Activated CD8-positive, alpha-beta memory T cell treated with anti-CD3 and anti-CD28 coated beads, Interleukin-2, amount 10 ng/mL, durations not matched to agents 7 days and 5 days (primary cell): ENCODE data around the gene MAP2K4. TPM values are rescaled to one million over a fixed set of nuclear protein-coding genes. Genes with fewer than 3 reads are reported as not detected.
A peak's percentile ranks its signal among the peaks of the same experiment; 100 is the strongest.

Source experiments
- ATAC-seq: fragments of 150-1000 bp; cut with Tn5 transposase; one replicate; pipeline ENCODE4 v1.10.0; 2021; ENCODE audit warnings: moderate library complexity
- CTCF ChIA-PET: fragments of 350-600 bp; sonication (Branson Sonifier 250); formaldehyde crosslinking; loops from one replicate; lab custom pipeline; 2021; ENCODE audit warnings: antibody characterized with exemption; lab: Charles Lee
- DNase-seq: peaks from one replicate; pipeline ENCODE4 v3.0.0-alpha.2; 2020
- H3K27ac Mint-ChIP-seq: one replicate; pipeline ENCODE4 v1.8.0; 2021; ENCODE audit warnings: mild to moderate bottlenecking, mixed read lengths
- H3K27me3 Mint-ChIP-seq: one replicate; pipeline ENCODE4 v1.8.0; 2021; ENCODE audit warnings: mixed read lengths
- H3K36me3 Mint-ChIP-seq: one replicate; pipeline ENCODE4 v1.8.0; 2021; ENCODE audit warnings: mild to moderate bottlenecking, mixed read lengths
- H3K4me1 Mint-ChIP-seq: one replicate; pipeline ENCODE4 v1.8.0; 2021; ENCODE audit warnings: mixed read lengths
- H3K4me3 Mint-ChIP-seq: one replicate; pipeline ENCODE4 v1.8.0; 2021; ENCODE audit warnings: mild to moderate bottlenecking, moderate library complexity, mixed read lengths
- H3K9me3 Mint-ChIP-seq: one replicate; pipeline ENCODE4 v1.8.0; 2022; ENCODE audit warnings: low read depth, mixed read lengths
- total RNA-seq, 2 experiments: library from RNA; stranded (reverse); gene quantifications; one replicate each; pipeline ENCODE4 v1.2.3, GENCODE V29; 2021

MAP2K4 gene
- total RNA-seq, 2 experiments from 2014 or later, result 22.1 to 29.9 TPM

GRCh38 chr17:12077773-12078172 is 57.1 kb downstream of the MAP2K4 start:
- ATAC-seq (no peak), DNase-seq (no peak)
- Mint-ChIP-seq H3K4me1 (peaks cover 13% of the 10 kb centered on the region), H3K9me3 (no peaks in the 10 kb centered on the region), H3K36me3 (peaks cover 59% of the 10 kb centered on the region), H3K27me3 (no peaks in the 10 kb centered on the region), H3K4me3 (no peak overlapping the region), H3K27ac (peak overlapping the region; percentile 28)
- CTCF ChIA-PET, result no interaction called here

- Mint-ChIP-seq H3K4me3 (no peak overlapping the region), H3K36me3 (peaks cover 51% of the 10 kb centered on the region), H3K9me3 (no peaks in the 10 kb centered on the region), H3K27ac (no peak overlapping the region), H3K27me3 (no peaks in the 10 kb centered on the region), H3K4me1 (peaks cover 13% of the 10 kb centered on the region)
- CTCF ChIA-PET, result no interaction called here
- ATAC-seq (no peak), DNase-seq (no peak)
Measured at GRCh38 chr17:12078791-12079190, 58.1 kb downstream of the MAP2K4 start.

GRCh38 chr17:12081720-12082119 is 61.0 kb downstream of the MAP2K4 start:
- H3K36me3 Mint-ChIP-seq, result peaks cover 40% of the 10 kb centered on the region

GRCh38 chr17:12085076-12085949 is 64.6 kb downstream of the MAP2K4 start:
- CTCF ChIA-PET, result no interaction called here
- ATAC-seq, result no peak
- peaks cover 20% of the 10 kb centered on the region for H3K4me1 Mint-ChIP-seq
- H3K9me3 Mint-ChIP-seq, result no peaks in the 10 kb centered on the region
- DNase-seq, result no peak
- no peak overlapping the region for H3K27ac Mint-ChIP-seq
- H3K4me3 Mint-ChIP-seq, result no peak overlapping the region
- H3K36me3 Mint-ChIP-seq, result peaks cover 35% of the 10 kb centered on the region
- H3K27me3 Mint-ChIP-seq, result no peaks in the 10 kb centered on the region

More at GRCh38 chr17:12081720-12082119, 61.0 kb downstream of the MAP2K4 start:
- peaks cover 13% of the 10 kb centered on the region for H3K4me1 Mint-ChIP-seq
- ATAC-seq, result no peak
- CTCF ChIA-PET, result no interaction called here
- H3K27me3 Mint-ChIP-seq, result no peaks in the 10 kb centered on the region
- H3K9me3 Mint-ChIP-seq, result no peaks in the 10 kb centered on the region
- H3K27ac Mint-ChIP-seq, result no peak overlapping the region
- H3K4me3 Mint-ChIP-seq, result no peak overlapping the region
- no peak for DNase-seq

GRCh38 chr17:12088035-12088434 is 67.4 kb downstream of the MAP2K4 start:
- ATAC-seq (no peak), DNase-seq (no peak)
- no peaks in the 10 kb centered on the region for H3K27me3 Mint-ChIP-seq
- H3K27ac Mint-ChIP-seq, result no peak overlapping the region
- H3K36me3 Mint-ChIP-seq, result peaks cover 26% of the 10 kb centered on the region
- H3K4me3 Mint-ChIP-seq, result no peak overlapping the region
- peaks cover 13% of the 10 kb centered on the region for H3K4me1 Mint-ChIP-seq
- CTCF ChIA-PET, result no interaction called here
- H3K9me3 Mint-ChIP-seq, result no peaks in the 10 kb centered on the region

- Mint-ChIP-seq H3K4me1 (peaks cover 13% of the 10 kb centered on the region), H3K27me3 (no peaks in the 10 kb centered on the region), H3K27ac (no peak overlapping the region), H3K36me3 (peaks cover 26% of the 10 kb centered on the region), H3K9me3 (no peaks in the 10 kb centered on the region), H3K4me3 (no peak overlapping the region)
- DNase-seq (no peak), ATAC-seq (no peak)
- CTCF ChIA-PET, result no interaction called here
Measured at GRCh38 chr17:12089809-12090384, 69.2 kb downstream of the MAP2K4 start.

- Mint-ChIP-seq H3K4me3 (no peak overlapping the region), H3K36me3 (peaks cover 30% of the 10 kb centered on the region), H3K4me1 (peaks cover 7% of the 10 kb centered on the region), H3K9me3 (no peaks in the 10 kb centered on the region), H3K27me3 (no peaks in the 10 kb centered on the region), H3K27ac (no peak overlapping the region)
- DNase-seq (no peak), ATAC-seq (no peak)
- CTCF ChIA-PET, result no interaction called here
Measured at GRCh38 chr17:12094336-12094735, 73.7 kb downstream of the MAP2K4 start.

GRCh38 chr17:12095522-12095921 is 74.8 kb downstream of the MAP2K4 start:
- H3K27me3 Mint-ChIP-seq, result no peaks in the 10 kb centered on the region
- no peaks in the 10 kb centered on the region for H3K9me3 Mint-ChIP-seq
- no peak overlapping the region for H3K4me3 Mint-ChIP-seq
- H3K36me3 Mint-ChIP-seq, result peaks cover 25% of the 10 kb centered on the region
- no peak overlapping the region for H3K27ac Mint-ChIP-seq
- CTCF ChIA-PET, result no interaction called here
- ATAC-seq, result no peak
- H3K4me1 Mint-ChIP-seq, result no peaks in the 10 kb centered on the region
- no peak for DNase-seq

- H3K27me3 Mint-ChIP-seq, result no peaks in the 10 kb centered on the region
- H3K27ac Mint-ChIP-seq, result no peak overlapping the region
- ATAC-seq (no peak), DNase-seq (no peak)
- peaks cover 3% of the 10 kb centered on the region for H3K9me3 Mint-ChIP-seq
- peaks cover 25% of the 10 kb centered on the region for H3K36me3 Mint-ChIP-seq
- CTCF ChIA-PET, result no interaction called here
- H3K4me3 Mint-ChIP-seq, result no peak overlapping the region
- no peaks in the 10 kb centered on the region for H3K4me1 Mint-ChIP-seq
Measured at GRCh38 chr17:12097326-12097725, 76.6 kb downstream of the MAP2K4 start.

GRCh38 chr17:12098568-12098967 is 77.9 kb downstream of the MAP2K4 start:
- CTCF ChIA-PET, result interaction anchor here (0.9 kb wide), 1 partner anchor 25 kb away, joined by 3 read pairs; no protein-coding TSS in a partner anchor
- H3K4me3 Mint-ChIP-seq, result no peak overlapping the region
- no peak for ATAC-seq
- peaks cover 3% of the 10 kb centered on the region for H3K9me3 Mint-ChIP-seq
- H3K4me1 Mint-ChIP-seq, result no peaks in the 10 kb centered on the region
- no peak overlapping the region for H3K27ac Mint-ChIP-seq
- H3K27me3 Mint-ChIP-seq, result no peaks in the 10 kb centered on the region
- peaks cover 30% of the 10 kb centered on the region for H3K36me3 Mint-ChIP-seq
- DNase-seq, result no peak

GRCh38 chr17:12099412-12099811 is 78.7 kb downstream of the MAP2K4 start:
- Mint-ChIP-seq H3K27ac (no peak overlapping the region), H3K36me3 (peaks cover 31% of the 10 kb centered on the region), H3K9me3 (peaks cover 3% of the 10 kb centered on the region), H3K4me1 (no peaks in the 10 kb centered on the region), H3K27me3 (no peaks in the 10 kb centered on the region), H3K4me3 (no peak overlapping the region)
- no peak for DNase-seq
- no peak for ATAC-seq
- CTCF ChIA-PET, result interaction anchor here (0.9 kb wide), 1 partner anchor 25 kb away, joined by 3 read pairs; no protein-coding TSS in a partner anchor

GRCh38 chr17:12104831-12105230 is 84.2 kb downstream of the MAP2K4 start:
- Mint-ChIP-seq H3K4me1 (no peaks in the 10 kb centered on the region), H3K27ac (no peak overlapping the region), H3K9me3 (peaks cover 3% of the 10 kb centered on the region), H3K27me3 (no peaks in the 10 kb centered on the region), H3K36me3 (peaks cover 19% of the 10 kb centered on the region), H3K4me3 (no peak overlapping the region)
- ATAC-seq, result no peak
- no peak for DNase-seq
- CTCF ChIA-PET, result no interaction called here

GRCh38 chr17:12107905-12108304 is 87.2 kb downstream of the MAP2K4 start:
- Mint-ChIP-seq H3K27me3 (no peaks in the 10 kb centered on the region), H3K4me3 (no peak overlapping the region), H3K4me1 (no peaks in the 10 kb centered on the region), H3K9me3 (no peaks in the 10 kb centered on the region), H3K27ac (no peak overlapping the region), H3K36me3 (peaks cover 28% of the 10 kb centered on the region)
- DNase-seq, result no peak
- no peak for ATAC-seq
- CTCF ChIA-PET, result no interaction called here

- H3K4me1 Mint-ChIP-seq, result no peaks in the 10 kb centered on the region
- H3K27ac Mint-ChIP-seq, result no peak overlapping the region
- peaks cover 47% of the 10 kb centered on the region for H3K36me3 Mint-ChIP-seq
- H3K27me3 Mint-ChIP-seq, result no peaks in the 10 kb centered on the region
- DNase-seq (no peak), ATAC-seq (no peak)
- no peaks in the 10 kb centered on the region for H3K9me3 Mint-ChIP-seq
- CTCF ChIA-PET, result no interaction called here
- H3K4me3 Mint-ChIP-seq, result no peak overlapping the region
Measured at GRCh38 chr17:12110906-12111305, 90.2 kb downstream of the MAP2K4 start.
